Prostate gland (tissue), 2 donors: ENCODE results near the gene TNK2. TPM values are rescaled to one million over a fixed set of nuclear protein-coding genes. Genes with fewer than 3 reads are reported as not detected.

Experiments used
- DNase-seq: peaks from one replicate; pipeline ENCODE4 v3.0.0-alpha.2; 2019; ENCODE audit warnings: low spot score
- H3K27ac ChIP-seq, 2 donors: fragments of 200-600 bp; sonication (generic); 2 replicates each; pipeline ENCODE4 v1.5.1; 2017 to 2019
- H3K27me3 ChIP-seq: fragments of 200-600 bp; sonication (generic); replicated peaks from 2 replicates; pipeline ENCODE4 v1.5.1; 2019; ENCODE audit not compliant: insufficient read depth
- H3K36me3 ChIP-seq, 2 donors: fragments of 200-600 bp; sonication (generic); 1 replicate in 1 of 2; 2 replicates in 1 of 2; pipeline versions ENCODE4 v1.5.1 to v1.8.1; 2017 to 2019
- H3K4me1 ChIP-seq: fragments of 200-600 bp; sonication (generic); replicated peaks from 2 replicates; pipeline ENCODE4 v1.5.1; 2019
- H3K4me3 ChIP-seq, 2 donors: fragments of 200-600 bp; sonication (generic); 2 replicates each; pipeline ENCODE4 v1.5.1; 2017 to 2019
- H3K9me3 ChIP-seq: fragments of 200-600 bp; sonication (generic); 2 replicates; pipeline ENCODE4 v1.5.1; 2017
- POLR2A ChIP-seq: fragments of 450-650 bp; IDR thresholded peaks from one replicate; pipeline ENCODE4 v1.6.1; 2016; ENCODE audit warnings: antibody characterized with exemption, mild to moderate bottlenecking
- POLR2AphosphoS5 ChIP-seq: sonication (generic); formaldehyde crosslinking; IDR thresholded peaks from one replicate; pipeline ENCODE4 v1.6.1; 2017; ENCODE audit warnings: antibody characterized with exemption
- WGBS: methylation state at CpG from one replicate; pipeline ENCODE4 v1.1.5; 2018; 5-methylcytosine and 5-hydroxymethylcytosine counted together
- intact Hi-C: fragments of 100-400 bp; cut with DNase I; formaldehyde crosslinking; loops from one replicate; pipeline ENCODE4 v1.14.2; 2022
- total RNA-seq, 2 donors: library from RNA; depleted of rRNA; stranded (reverse); fragments of >200 nt; gene quantifications; one replicate each; pipeline ENCODE4 v1.1.0, GENCODE V29; 2016
- TF ChIP-seq, protein P1 (sequence below), 4 experiments: fragments of 200-600 bp in 2 of 4; fragments of 450-650 bp in 2 of 4; sonication (generic) in 2 of 4; IDR thresholded peaks; 1 replicate in 3 of 4; 2 replicates in 1 of 4; pipeline ENCODE4 v1.5.1; 2016 to 2019; ENCODE audit warnings: antibody characterized with exemption in 4 of 4, mild to moderate bottlenecking in 2 of 4, moderate library complexity in 2 of 4

Gene TNK2
- total RNA-seq, 2 donors from 2014 or later: 34.9 to 100 TPM

- Histone ChIP-seq H3K4me1 (peaks cover 10% of the 10 kb centered on the region), H3K4me3 (no peak overlapping the region), H3K27ac (peak overlapping the region in 1 of 2 donors; percentile 77), H3K27me3 (no peaks in the 10 kb centered on the region), H3K9me3 (no peaks in the 10 kb centered on the region), H3K36me3 (no peaks in the 10 kb centered on the region)
- 23% methylated on average over 31 of the region's 31 CpGs for WGBS
- TF ChIP-seq, protein P1, sequence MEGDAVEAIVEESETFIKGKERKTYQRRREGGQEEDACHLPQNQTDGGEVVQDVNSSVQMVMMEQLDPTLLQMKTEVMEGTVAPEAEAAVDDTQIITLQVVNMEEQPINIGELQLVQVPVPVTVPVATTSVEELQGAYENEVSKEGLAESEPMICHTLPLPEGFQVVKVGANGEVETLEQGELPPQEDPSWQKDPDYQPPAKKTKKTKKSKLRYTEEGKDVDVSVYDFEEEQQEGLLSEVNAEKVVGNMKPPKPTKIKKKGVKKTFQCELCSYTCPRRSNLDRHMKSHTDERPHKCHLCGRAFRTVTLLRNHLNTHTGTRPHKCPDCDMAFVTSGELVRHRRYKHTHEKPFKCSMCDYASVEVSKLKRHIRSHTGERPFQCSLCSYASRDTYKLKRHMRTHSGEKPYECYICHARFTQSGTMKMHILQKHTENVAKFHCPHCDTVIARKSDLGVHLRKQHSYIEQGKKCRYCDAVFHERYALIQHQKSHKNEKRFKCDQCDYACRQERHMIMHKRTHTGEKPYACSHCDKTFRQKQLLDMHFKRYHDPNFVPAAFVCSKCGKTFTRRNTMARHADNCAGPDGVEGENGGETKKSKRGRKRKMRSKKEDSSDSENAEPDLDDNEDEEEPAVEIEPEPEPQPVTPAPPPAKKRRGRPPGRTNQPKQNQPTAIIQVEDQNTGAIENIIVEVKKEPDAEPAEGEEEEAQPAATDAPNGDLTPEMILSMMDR (IDR thresholded peaks at IDR 0.05): peak; percentile 100
- TF ChIP-seq POLR2A: no peak
- TF ChIP-seq POLR2AphosphoS5: peak; percentile 91
- intact Hi-C loops: no loop called here
- DNase-seq: peak; percentile 89
Observed at GRCh38 chr3:195850857-195851543, 57.4 kb downstream of the TNK2 start.

DNA sequence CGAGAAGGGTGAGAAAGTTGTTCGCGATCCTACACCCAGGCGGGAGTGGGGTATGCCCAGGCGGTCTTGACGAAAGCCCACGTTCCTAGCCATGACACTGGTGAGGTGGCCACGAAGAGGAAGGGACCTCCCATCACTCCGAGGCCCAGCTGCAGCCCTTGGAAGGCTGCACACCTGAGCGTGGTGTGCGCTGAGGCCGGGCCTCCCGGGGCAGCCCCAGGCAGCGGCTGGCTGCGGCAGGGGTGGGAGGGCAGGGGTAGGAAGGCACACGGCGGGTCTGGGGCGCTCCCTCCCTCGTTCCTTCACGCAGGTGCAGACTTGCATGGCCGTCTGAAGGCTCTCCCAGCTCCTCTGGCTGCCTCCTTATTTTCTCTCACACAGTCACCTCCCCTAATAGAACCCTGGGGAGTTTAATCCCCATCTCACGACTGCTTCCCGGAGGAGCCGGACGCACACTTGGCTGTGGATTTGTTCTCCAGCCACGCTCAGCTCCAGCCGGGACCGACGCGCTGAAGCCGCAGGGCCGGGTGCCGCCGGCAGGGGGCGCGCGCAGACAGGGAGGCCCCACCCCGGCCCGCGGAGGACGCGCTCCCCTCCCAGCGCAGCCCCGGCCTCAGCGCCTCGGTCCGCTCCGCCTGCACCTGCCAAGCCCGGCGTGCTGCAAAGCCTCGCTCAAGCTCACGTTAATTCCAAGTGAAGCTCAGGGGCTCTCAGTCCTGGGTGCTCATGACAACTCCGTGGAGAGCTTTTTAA is 58.9 kb downstream of the TNK2 start:
- no peaks in the 10 kb centered on the region for H3K27me3 ChIP-seq
- TF ChIP-seq, protein P1 (IDR thresholded peaks at IDR 0.05): peak in 1 of 4 experiments; percentile 16
- TF ChIP-seq POLR2A: no peak
- H3K4me3 ChIP-seq: no peak overlapping the region
- intact Hi-C loops: no loop called here
- peaks cover 5% of the 10 kb centered on the region for H3K4me1 ChIP-seq
- 76% methylated on average over 53 of the region's 53 CpGs for WGBS
- no peaks in the 10 kb centered on the region for H3K9me3 ChIP-seq
- no peaks in the 10 kb centered on the region for H3K36me3 ChIP-seq
- no peak overlapping the region for H3K27ac ChIP-seq
- DNase-seq: no peak

- no peaks in the 10 kb centered on the region for H3K9me3 ChIP-seq
- no peaks in the 10 kb centered on the region for H3K36me3 ChIP-seq
- TF ChIP-seq, protein P1 (IDR thresholded peaks at IDR 0.05): no peak
- TF ChIP-seq POLR2A: no peak
- no peak for TF ChIP-seq POLR2AphosphoS5
- H3K27me3 ChIP-seq: no peaks in the 10 kb centered on the region
- peaks cover 4% of the 10 kb centered on the region for H3K4me1 ChIP-seq
- WGBS: 91% methylated on average over 19 of the region's 24 CpGs
- DNase-seq: no peak
- no peak overlapping the region for H3K4me3 ChIP-seq
- intact Hi-C loops: no loop called here
- no peak overlapping the region for H3K27ac ChIP-seq
Observed at GRCh38 chr3:195847055-195847950, 61.0 kb downstream of the TNK2 start.

DNA sequence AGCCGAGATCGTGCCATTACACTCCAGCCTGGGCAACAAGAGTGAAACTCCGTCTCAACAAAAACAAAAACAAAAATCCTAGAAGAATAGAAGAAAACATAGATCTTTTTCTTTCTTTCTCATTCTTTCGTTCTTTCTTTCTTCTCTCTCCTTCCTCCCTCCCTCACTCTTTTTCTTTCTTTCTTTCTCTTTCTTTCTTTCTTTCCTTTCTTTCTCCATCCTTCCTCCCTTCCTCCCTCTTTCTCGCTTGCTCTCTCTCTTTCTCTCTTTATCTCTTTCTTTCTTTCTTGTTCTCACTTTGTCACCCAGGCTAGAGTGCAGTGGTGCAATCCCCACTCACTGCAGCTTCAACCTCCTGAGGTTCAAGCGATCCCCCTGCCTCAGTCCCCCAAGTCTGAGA is 62.9 kb downstream of the TNK2 start:
- no peaks in the 10 kb centered on the region for H3K36me3 ChIP-seq
- H3K4me3 ChIP-seq: no peak overlapping the region
- intact Hi-C loops: no loop called here
- TF ChIP-seq, protein P1 (IDR thresholded peaks at IDR 0.05): no peak
- TF ChIP-seq POLR2A (no peak), POLR2AphosphoS5 (no peak)
- no peak for DNase-seq
- 94% methylated on average over 6 of the region's 6 CpGs for WGBS
- no peak overlapping the region for H3K27ac ChIP-seq
- H3K27me3 ChIP-seq: no peaks in the 10 kb centered on the region
- no peaks in the 10 kb centered on the region for H3K9me3 ChIP-seq
- no peaks in the 10 kb centered on the region for H3K4me1 ChIP-seq
